ENCODE measurements around the gene ENPP3.

ENPP3 gene

GRCh38 chr6:131729550-131729949 lies 92.4 kb downstream of the ENPP3 start:
- no peak for TF ChIP-seq TAF1 (IDR thresholded peaks at IDR 0.05; ENCODE audit: borderline replicate concordance, low read depth, low read length)
- DNase-seq (ENCODE audit: insufficient read length) (no peak), FAIRE-seq (no peak)

DNA sequence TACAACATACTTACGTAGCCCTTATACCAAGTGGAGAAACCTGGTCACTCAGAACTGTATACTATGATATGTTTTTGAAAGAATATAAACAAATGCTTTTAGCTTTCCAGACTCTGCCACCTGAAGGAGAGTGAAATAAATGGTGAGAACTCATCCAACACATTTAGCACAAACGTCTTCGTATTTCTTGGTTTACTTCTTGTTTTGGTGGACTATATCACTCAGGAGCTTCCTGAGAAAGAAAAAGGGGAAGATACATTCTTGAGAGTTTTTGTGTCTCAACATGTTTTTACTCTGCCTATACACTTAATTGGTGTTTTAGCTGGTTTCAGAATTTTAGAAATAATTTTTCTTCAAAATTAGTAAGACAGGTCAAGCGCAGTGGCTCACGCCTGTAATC lies 93.2 kb downstream of the ENPP3 start:
- no peak for TF ChIP-seq POLR2A (IDR thresholded peaks at IDR 0.05; ENCODE audit: low read depth, low read length)
- no peak for TF ChIP-seq TAF1 (IDR thresholded peaks at IDR 0.05; ENCODE audit: borderline replicate concordance, low read depth, low read length)
- no peak for TF ChIP-seq POLR2AphosphoS5 (IDR thresholded peaks at IDR 0.05; ENCODE audit: low read depth, low read length)
- FAIRE-seq, result no peak
- DNase-seq (ENCODE audit: insufficient read length), result no peak

DNA sequence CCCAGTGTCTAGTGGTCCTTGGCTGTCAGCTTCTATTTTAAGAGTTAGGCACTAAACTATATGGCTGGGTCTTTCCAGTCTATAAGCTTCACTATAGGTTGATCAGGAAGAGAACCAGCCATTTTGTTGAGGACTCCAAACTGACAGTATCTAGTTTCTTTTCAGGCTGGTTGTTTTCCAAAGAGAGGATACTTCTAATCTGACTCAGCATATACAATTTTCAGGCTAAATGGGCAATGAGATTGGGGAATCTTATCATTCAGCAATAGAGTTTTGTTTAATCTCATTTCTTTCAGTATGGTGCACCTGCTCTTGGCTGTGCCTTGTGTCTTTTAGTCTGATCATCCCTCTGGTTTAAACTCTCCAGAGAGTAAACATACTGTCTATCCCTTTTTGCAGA lies 94.1 kb downstream of the ENPP3 start:
- FAIRE-seq (no peak), DNase-seq (ENCODE audit: insufficient read length) (no peak)
- no peak for TF ChIP-seq POLR2AphosphoS5 (IDR thresholded peaks at IDR 0.05; ENCODE audit: low read depth, low read length)
- TF ChIP-seq POLR2A (IDR thresholded peaks at IDR 0.05; ENCODE audit: low read depth, low read length), result no peak
- TF ChIP-seq TAF1 (IDR thresholded peaks at IDR 0.05; ENCODE audit: borderline replicate concordance, low read depth, low read length), result no peak

DNA sequence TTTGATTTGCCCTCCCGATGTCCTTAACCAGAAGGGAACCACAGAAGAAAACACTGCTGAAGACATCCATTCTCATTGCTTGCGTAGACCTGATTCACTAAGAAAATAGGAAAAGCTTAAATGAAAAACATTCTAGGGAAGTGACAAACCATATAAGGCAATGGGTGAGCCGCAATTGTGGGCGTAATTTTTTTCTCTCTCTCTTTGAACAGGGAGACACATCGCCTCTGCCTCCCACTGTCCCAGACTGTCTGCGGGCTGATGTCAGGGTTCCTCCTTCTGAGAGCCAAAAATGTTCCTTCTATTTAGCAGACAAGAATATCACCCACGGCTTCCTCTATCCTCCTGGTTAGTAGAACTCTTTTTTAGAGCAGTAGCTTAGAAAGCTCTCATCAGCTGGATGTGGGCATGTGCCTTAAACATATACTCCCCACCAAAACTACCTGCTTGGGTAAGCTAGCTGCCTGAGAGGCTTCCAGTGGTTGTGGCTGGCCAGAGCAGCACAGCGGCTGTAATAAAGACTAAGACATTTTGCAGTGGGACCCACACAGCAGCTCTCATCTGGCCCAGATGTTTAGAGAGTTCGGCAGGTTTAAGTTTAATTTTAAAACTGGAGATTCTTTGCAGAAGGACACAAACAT lies 96.4 kb downstream of the ENPP3 start:
- TF ChIP-seq TAF1 (IDR thresholded peaks at IDR 0.05; ENCODE audit: borderline replicate concordance, low read depth, low read length), result no peak
- no peak for TF ChIP-seq POLR2A (IDR thresholded peaks at IDR 0.05; ENCODE audit: low read depth, low read length)
- no peak for TF ChIP-seq POLR2AphosphoS5 (IDR thresholded peaks at IDR 0.05; ENCODE audit: low read depth, low read length)
- DNase-seq (ENCODE audit: insufficient read length), result no peak
- no peak for FAIRE-seq

DNA sequence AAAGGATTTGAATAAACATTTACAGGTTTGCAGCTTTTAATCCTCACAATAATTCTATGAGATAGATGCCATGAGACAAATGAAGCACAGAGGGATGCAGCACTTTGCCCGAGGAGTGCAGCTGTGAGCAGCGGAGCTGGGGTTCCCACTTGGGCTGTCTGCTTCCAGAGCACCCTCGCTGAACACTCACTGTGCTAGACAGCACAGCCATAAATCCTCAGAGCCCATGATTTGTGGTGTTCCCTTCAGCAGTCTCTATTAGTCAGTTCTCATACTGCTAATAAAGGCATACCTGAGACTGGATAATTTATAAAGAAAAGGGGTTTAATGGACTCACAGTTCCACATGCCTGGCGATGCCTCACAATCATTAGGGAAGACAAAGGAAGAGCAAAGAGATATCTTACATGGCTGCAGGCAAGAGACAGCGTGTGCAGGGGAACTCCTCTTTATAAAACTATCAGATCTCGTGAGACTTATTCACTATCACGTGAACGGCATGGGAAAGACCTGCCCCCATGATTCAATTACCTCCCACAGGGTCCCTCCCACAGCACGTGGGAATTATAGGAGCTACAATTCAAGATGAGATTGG lies 99.0 kb downstream of the ENPP3 start:
- no peak for FAIRE-seq
- TF ChIP-seq POLR2A (IDR thresholded peaks at IDR 0.05; ENCODE audit: low read depth, low read length), result no peak
- TF ChIP-seq POLR2AphosphoS5 (IDR thresholded peaks at IDR 0.05; ENCODE audit: low read depth, low read length), result no peak
- no peak for TF ChIP-seq TAF1 (IDR thresholded peaks at IDR 0.05; ENCODE audit: borderline replicate concordance, low read depth, low read length)

DNA sequence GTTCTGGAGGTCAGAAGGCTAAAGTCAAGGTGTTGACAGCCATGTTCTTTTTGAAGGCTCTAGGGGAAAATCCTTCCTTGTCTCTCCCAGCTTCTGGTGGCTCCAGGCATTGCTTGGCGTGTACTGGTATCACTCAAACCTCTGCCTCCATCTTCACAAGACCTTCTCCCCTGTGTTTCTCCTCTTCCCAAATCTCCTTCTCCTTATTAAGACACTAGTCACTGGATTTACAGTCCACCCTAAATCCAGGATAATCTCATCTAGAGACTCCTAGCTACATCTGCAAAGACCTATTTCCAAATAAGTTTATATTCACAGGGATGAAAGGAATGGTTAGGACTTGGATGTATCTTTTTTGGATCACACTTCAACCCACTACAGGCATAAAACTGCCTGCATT lies 99.7 kb downstream of the ENPP3 start:
- TF ChIP-seq POLR2A (IDR thresholded peaks at IDR 0.05; ENCODE audit: low read depth, low read length), result no peak
- no peak for TF ChIP-seq TAF1 (IDR thresholded peaks at IDR 0.05; ENCODE audit: borderline replicate concordance, low read depth, low read length)
- TF ChIP-seq POLR2AphosphoS5 (IDR thresholded peaks at IDR 0.05; ENCODE audit: low read depth, low read length), result no peak
- FAIRE-seq (no peak), DNase-seq (ENCODE audit: insufficient read length) (no peak)

More for the DNA sequence above, 99.0 kb downstream of the ENPP3 start:
- no peak for DNase-seq (ENCODE audit: insufficient read length)

- DNase-seq (ENCODE audit: insufficient read length) (no peak), FAIRE-seq (no peak)
- TF ChIP-seq POLR2A (IDR thresholded peaks at IDR 0.05; ENCODE audit: low read depth, low read length) (no peak), POLR2AphosphoS5 (IDR thresholded peaks at IDR 0.05; ENCODE audit: low read depth, low read length) (no peak), TAF1 (IDR thresholded peaks at IDR 0.05; ENCODE audit: borderline replicate concordance, low read depth, low read length) (no peak)
These were observed 102.0 kb downstream of the ENPP3 start for GRCh38 chr6:131739136-131739535.

- no peak for DNase-seq (ENCODE audit: insufficient read length)
- TF ChIP-seq POLR2AphosphoS5 (IDR thresholded peaks at IDR 0.05; ENCODE audit: low read depth, low read length) (no peak), TAF1 (IDR thresholded peaks at IDR 0.05; ENCODE audit: borderline replicate concordance, low read depth, low read length) (no peak), POLR2A (IDR thresholded peaks at IDR 0.05; ENCODE audit: low read depth, low read length) (no peak)
- FAIRE-seq, result no peak
These were observed 103.1 kb downstream of the ENPP3 start for GRCh38 chr6:131740161-131740560.

- TF ChIP-seq POLR2A (IDR thresholded peaks at IDR 0.05; ENCODE audit: low read depth, low read length) (no peak), POLR2AphosphoS5 (IDR thresholded peaks at IDR 0.05; ENCODE audit: low read depth, low read length) (no peak), TAF1 (IDR thresholded peaks at IDR 0.05; ENCODE audit: borderline replicate concordance, low read depth, low read length) (no peak)
- FAIRE-seq, result no peak
- DNase-seq (ENCODE audit: insufficient read length), result no peak
These were observed 104.7 kb downstream of the ENPP3 start for GRCh38 chr6:131741688-131742393.

DNA sequence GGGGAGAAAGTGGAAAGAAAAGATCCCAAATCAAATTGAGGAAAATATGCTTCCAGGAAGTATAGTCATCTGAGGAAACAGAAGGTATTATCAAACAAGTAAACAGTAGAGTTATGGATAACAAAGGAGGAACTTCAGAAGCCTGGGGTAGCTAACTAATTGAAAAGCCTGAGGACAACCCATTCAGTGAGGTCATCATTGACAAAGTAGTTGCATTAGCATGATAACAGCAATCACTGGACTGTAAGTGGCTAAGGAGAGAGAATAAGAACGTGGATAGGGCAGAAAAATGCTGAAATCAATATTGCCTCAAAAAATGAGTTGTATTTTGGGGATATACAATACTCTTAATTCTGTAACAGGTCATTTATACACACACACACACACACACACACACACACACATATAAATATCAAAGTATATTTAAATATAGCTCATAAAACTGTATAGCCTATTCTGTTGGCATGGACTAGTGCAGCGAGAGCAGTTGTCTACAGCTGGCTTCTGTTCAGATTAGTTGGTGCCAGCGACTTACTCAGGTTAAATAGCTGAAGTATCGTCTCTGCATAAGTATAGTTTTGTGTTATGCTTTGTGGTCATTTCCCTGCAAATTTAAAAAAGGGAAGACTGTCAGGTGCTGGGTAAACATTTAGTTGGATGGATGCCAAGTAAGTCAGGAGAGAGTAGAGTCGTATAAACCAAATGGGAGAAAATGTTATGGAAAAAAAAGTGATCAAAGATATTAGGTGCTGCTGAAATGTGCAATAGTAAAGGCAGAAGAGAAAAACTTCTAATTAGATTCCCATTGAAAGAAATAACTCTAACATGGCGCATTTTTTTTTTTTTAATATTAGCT lies 107.6 kb downstream of the ENPP3 start:
- no peak for FAIRE-seq
- TF ChIP-seq POLR2A (IDR thresholded peaks at IDR 0.05; ENCODE audit: low read depth, low read length) (no peak), POLR2AphosphoS5 (IDR thresholded peaks at IDR 0.05; ENCODE audit: low read depth, low read length) (no peak), TAF1 (IDR thresholded peaks at IDR 0.05; ENCODE audit: borderline replicate concordance, low read depth, low read length) (no peak)
- DNase-seq (ENCODE audit: insufficient read length), result no peak

GRCh38 chr6:131745476-131745875 lies 108.4 kb downstream of the ENPP3 start:
- TF ChIP-seq TAF1 (IDR thresholded peaks at IDR 0.05; ENCODE audit: borderline replicate concordance, low read depth, low read length) (no peak), POLR2A (IDR thresholded peaks at IDR 0.05; ENCODE audit: low read depth, low read length) (no peak)
- DNase-seq (ENCODE audit: insufficient read length) (no peak), FAIRE-seq (no peak)
